HTERT RPE-1 (cell line): ENCODE measurements around the gene HFM1.
"Not testable (repeated sequence)": the region's sequence is repeated elsewhere in the genome, so short reads cannot be mapped to it uniquely, and the experiment has no call there.

Experiments
- in situ Hi-C: fragments of 300-500 bp; cut with MboI; formaldehyde crosslinking; loops from 4 replicates; pipeline ENCODE4 v1.14.3; 2020; ENCODE audit warnings: low sequenced_read_pairs

HFM1 gene

DNA sequence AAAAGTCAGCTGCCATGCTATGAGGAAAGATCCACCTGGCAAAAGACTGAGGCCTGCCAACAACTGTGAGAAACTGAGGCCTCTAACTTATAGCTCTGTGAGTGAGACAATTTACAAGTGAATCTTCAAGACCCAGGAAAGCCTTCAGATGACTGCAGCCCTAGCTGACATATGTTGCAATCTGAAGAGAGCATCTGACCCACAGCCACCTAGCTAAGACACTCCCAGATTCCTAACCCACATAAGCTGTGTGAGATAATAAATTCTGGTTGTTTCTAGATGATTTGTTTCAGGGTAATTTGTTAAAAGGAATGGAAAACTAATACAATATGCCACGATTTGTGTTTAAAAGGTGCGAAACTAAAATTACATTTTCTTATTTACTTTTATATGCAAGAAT is 55.1 kb downstream of the HFM1 start:
- in situ Hi-C loops, result no loop called here

DNA sequence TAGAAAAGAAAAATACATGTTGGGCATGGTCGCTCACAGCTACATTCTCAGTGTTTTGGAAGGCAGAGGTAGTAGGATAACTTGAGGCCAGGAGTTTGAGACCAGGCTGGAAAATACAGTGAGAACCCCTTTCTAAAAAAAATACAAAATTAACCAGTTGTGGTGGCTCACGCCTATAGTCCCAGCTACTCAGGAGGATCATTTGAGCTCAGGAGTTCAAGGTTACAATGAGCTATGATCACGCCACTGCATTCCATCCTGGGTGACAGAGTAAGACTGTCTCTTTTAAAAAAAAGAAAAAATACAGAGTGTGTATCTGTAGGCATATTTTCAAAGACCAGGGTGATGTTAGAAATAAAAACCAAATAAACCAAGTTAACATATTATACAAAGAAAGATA is 57.8 kb downstream of the HFM1 start:
- in situ Hi-C loops, result no loop called here

DNA sequence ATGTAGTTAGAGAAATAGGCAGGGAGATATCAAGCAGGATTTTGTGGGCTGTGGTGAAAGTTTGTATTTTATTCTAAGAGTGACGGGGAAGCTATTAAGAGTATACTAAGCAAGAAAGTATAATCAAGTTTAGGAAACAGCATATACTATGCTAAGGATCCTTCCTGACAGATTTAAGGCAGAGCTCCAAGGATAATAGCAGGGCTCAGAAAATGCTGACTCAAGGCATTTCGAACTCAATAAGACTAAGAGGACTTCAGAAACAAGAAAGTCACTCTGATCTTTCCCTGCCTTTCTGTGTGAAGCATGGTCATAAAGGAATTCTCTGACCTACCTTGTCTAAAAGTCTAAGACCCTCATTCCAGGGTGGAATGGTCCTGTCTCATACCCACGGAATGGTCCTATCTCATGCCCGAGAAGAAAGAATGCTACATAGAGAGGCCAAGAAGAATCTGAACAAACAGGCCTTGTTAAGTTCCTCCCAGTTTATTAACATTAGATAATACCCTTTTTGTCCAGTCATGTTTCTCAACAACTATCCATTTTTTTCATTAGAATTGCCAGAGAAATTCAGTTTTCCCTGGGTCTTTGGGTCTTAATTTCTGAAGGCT is 59.1 kb downstream of the HFM1 start:
- in situ Hi-C loops, result no loop called here

DNA sequence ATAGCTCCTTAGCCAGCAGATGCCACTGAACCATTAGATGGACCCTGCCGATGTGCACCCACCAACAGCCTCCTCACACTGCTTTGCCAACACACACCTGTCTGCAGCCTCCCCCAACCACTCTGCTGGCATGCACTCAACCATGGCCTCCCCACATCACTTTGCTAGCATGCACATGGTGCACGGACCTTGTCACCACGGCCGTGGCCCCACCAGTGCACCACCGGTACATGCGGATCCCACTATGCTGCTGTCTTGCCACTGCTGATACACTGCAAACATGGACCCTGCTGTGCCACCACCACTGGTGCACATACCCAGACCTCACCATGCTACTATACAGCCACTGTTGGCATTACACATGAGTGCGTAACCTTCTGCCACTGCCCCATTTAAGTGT is 66.1 kb downstream of the HFM1 start:
- in situ Hi-C loops, result no loop called here

DNA sequence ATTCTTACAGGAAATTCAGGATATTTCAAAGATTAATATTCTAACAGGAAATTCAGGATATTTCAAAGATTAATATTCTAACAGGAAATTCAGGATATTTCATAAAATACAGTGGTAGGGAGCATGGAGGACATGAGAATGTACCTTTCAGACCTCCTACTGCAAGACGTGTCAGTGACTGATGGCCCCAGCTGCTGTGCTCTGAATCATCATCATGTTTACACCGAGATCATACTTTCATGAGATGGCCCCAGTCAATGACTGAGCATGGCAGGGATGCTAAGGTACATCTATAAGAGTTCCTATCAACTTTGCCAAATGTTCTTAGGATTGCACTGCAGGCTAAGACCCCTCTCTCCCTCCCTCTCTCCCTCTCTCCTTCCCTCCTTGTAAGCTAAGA is 69.0 kb downstream of the HFM1 start:
- in situ Hi-C loops, result no loop called here

DNA sequence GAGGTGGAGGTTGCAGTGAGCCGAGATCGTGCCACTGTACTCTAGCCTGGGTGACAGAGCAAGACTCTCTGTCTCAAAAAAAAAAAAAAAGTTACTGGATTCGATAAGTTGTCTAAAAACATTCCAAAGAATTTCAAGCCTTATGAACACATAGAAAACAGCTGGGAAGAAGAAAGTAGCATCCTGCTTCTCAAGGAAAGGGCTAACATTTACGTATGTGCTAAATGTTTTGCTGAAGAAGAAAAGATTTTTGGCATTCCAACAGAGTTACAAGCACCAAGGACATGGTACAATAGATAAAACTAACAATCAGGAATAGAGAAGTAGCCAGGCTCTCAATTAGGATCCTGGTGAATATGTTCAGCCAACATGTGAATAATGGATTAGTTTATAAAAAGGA is 69.8 kb downstream of the HFM1 start:
- in situ Hi-C loops, result no loop called here

DNA sequence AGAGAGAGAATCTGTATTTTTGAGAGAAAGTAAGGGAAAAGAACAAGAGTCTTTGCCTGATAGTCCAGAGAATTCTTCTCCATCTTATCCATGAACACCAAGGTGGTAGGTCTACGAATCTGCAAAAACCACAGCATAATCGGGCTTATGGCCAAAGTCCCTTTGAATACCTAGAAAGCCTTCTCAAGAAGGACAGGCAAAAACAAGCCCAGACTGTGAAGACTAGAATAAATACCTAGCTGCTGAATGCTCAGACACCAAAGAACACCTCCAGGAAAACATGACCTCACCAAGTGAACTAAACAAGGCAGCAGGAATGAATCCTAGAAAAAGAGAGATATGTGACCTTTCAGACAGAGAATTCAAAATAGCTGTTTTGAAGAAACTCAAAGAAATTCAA is 79.2 kb downstream of the HFM1 start:
- in situ Hi-C loops, result no loop called here

DNA sequence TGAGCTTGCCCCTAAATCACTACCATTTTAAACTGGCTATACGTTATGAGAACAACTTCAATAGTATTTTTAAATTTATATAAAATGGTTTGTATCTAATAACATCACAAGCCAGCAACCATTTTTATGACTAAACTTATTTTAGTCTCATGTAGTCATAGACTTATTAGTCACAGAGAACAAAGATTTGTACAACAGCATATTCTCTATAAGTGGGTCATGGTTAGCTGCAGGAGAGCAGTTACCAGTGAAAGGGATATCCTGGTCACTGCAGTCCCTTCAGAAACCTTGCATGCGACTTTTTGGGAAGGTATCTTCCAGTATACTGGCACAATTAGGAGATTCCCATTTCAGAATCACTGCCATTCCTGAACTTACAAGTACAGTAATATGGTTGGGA is 90.0 kb downstream of the HFM1 start:
- in situ Hi-C loops, result no loop called here

DNA sequence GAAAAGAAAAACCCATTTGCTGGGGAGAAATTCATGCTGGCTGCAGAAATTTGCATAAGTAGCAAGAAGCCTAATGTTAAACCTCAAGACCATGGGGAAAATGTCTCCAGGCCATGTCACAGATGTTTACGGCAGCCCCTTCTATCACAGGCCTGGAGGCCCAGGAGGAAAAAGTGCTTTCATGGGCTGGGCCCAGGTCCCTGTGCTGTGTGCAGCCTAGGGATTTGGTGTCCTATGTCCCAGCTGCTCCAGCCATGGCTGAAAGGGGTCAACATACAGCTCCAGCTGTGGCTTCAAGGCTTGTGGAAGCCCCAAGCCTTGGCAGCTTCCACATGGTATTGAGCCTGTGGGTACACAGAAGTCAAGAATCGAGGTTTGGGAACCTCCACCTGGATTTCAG is 93.0 kb downstream of the HFM1 start:
- in situ Hi-C loops, result no loop called here

DNA sequence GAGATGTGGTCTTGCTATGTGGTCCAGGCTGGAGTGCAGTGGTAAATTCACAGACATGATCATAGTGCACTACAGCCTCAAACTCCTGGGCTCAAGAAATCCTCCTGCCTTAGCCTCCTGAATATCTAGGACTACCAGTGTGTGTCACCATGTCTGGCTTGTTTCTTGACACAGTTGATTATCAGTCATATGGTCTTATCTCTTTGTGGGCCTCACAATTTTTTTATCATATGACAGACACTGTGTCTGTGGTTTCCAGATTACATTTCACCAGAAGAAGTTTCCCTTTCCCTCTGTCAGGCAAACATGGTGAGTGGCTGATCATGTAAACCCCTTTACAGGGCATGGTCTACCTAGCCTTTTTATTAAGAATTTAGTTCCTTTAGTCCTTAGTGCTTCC is 96.1 kb downstream of the HFM1 start:
- in situ Hi-C loops, result no loop called here

DNA sequence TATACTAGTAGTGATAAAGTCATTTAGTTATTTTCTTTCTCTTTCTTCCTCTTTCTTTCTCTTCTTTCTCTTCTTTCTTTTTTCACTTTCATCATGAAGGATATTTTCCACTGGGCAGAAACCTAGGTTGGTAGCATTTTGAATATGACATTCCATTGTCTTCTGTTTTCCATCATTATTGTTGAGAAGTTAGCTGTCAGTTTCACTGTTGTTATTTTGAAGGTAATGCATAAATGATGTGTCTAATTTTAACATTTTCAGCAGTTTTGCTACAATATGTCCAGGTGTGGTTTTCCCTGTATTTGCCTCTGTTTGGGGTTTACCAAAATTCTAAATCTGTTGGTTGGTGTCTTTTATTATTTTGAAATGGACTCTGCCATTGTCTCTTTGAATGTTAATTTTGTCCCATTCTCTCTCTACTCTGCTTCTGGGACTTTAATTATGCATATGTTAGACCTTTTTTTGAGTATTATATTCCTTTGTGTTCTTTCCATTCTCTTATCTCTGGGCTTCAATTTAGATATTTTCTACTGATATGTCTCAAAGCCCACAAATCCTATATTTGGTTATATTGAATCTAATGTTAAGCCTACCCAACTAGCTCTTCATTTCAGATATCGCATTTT is 96.7 kb downstream of the HFM1 start:
- in situ Hi-C loops, result no loop called here

DNA sequence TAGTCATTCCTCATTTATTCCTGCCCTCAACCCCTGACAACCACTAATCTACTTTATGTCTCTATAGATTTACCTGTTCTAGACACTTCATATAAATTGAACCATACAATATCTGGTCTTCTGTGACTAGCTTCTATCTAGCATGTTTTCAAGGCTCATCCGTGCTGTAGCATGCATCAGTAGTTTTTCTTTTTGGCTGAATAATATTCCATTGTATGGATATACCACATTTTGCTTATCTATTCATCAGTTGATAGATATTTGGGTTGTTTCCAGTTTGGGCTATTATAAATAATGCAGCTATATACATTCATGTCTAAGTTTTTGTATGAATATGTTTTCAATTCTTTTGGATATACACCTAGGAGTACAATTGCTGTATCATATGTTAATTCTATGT is 101.5 kb downstream of the HFM1 start:
- in situ Hi-C loops, result no loop called here

DNA sequence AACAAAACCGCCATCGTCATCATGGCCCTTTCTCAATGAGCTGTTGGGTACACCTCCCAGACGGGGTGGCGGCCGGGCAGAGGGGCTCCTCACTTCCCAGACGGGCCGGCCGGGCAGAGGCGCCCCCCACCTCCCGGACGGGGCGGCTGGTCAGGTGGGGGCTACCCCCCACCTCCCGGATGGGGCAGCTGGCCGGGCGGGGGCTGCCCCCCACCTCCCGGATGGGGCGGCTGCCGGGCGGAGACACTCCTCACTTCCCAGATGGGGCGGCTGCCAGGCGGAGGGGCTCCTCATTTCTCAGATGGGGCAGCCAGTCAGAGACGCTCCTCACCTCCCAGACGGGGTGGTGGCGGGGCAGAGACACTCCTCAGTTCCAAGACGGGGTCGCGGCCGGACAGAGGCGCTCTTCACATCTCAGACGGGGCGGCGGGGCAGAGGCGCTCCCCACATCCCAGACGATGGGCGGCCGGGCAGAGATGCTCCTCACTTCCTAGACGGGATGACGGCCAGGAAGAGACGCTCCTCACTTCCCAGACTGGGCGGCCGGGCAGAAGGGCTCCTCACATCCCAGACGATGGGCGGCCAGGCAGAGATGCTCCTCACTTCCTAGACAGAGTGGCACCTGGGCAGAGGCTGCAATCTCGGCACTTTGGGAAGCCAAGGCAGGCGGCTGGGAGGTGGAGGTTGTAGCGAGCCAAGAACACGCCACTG is 115.6 kb downstream of the HFM1 start:
- in situ Hi-C loops, result not testable (repeated sequence)

DNA sequence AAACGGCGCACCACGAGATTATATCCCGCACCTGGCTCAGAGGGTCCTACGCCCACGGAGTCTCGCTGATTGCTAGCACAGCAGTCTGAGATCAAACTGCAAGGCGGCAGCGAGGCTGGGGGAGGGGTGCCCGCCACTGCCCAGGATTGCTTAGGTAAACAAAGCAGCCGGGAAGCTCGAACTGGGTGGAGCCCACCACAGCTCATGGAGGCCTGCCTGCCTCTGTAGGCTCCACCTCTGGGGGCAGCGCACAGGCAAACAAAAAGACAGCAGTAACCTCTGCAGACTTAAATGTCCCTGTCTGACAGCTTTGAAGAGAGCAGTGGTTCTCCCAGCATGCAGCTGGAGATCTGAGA is 117.7 kb downstream of the HFM1 start:
- in situ Hi-C loops, result not testable (repeated sequence)

DNA sequence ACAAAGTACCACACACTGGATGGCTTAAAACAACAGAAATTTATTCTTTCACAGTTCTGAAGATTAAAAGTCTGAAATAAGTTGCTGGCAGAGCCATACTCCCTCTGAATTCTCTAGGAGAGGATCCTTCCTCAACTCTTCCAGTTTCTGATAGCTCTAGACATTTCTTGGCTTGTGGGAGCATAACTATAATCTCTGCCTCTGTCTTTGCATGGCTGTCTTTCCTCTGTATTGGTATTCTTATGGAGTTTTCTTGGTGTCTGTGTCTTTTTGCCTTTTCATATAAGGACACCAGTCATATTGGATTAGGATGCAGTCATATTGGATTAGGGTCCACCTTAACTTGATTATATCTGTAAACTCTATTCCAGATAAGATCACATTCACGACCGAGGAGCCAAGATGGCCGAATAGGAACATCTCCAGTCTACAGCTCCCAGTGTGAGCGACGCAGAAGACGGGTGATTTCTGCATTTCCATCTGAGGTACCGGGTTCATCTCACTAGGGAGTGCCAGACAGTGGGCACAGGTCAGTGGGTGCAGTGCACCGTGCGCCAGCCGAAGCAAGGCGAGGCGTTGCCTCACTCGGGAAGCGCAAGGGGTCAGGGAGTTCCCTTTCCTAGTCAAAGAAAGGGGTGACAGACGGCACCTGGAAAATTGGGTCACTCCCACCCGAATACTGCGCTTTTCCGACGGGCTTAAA is 118.2 kb downstream of the HFM1 start:
- in situ Hi-C loops, result not testable (repeated sequence)

DNA sequence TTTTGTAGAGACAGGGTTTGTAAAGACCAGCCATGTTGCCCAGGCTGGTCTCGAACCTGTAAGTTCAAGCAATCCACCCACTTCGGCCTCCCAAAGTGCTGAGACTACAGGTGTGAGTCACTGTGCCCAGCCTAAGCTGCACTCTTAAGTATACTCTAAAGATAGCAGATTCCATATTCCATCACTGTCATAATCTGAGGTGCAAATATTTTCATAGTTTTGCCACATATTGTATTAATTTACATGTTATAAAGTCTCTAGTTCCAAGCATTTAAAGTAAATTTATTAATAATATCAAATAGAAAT is 121.3 kb downstream of the HFM1 start:
- in situ Hi-C loops, result no loop called here

DNA sequence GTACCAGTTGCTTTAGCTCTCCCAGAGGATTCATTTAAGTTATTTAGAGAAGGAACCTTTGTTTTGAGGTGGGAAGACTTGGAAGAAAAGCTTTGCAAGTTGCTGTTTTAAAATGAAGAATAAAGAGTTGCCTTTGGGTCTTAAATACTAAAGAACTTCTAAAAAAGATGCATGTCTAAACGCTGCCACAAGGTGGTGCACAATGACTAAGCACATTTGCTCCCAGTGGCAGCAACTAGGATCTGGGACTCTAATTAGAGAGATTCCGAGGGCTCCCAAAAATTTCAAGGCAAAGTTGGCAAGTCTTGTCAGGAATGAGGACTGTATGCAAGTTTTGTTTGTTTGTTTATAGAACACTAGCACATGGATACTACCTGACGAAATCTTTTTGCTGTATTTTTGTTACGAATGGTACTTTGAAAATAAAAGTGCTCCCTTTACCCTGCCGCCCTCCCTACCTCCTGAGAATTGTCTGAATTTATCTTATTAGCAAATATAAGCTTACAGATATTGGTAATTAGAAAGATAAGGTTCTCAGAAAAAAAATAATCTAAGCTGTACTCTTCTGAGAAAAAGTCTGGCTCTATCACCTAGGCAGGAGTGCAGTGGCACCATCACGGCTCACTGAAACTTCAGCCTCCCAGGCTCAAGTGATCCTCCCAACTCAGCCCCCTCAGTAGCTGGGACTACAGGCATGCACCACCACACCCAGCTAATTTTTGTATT is 121.8 kb downstream of the HFM1 start:
- in situ Hi-C loops, result no loop called here

DNA sequence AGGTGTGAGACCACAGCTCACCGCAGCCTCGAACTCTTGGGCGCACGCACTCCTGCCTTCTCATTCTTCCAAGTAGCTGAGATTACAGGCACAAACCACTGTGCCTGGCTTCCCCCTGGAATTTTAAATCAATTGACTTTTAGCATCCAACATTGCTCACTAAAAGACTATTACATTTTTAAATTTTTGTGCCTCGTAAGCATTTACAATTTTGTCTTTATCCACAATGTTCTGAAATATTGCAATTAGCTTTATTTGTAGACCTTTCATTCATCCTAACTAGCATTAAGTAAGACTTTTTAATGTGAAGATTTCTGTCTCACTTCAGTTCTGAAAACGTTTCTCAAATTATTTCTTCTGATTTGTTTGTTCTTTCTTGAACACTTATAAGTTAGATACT is 122.9 kb downstream of the HFM1 start:
- in situ Hi-C loops, result no loop called here

DNA sequence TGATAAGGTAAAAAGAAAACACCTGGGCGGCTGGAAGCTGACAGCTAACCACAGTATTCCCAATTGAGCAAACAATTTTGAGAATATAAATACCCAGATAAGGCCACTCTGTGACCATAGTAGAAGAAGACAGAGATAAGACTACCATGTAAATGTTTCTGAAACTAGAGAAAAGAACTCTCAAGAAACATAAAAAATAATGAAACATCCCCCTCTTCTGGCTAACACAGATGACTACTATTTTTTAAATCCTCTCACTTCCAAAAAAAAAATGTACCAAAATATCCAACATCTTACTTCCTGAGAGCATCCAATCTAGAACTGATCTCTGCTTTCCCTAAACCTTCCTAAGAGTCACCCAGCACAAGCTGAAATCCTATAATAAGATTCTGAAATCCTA is 125.9 kb downstream of the HFM1 start:
- in situ Hi-C loops, result no loop called here

DNA sequence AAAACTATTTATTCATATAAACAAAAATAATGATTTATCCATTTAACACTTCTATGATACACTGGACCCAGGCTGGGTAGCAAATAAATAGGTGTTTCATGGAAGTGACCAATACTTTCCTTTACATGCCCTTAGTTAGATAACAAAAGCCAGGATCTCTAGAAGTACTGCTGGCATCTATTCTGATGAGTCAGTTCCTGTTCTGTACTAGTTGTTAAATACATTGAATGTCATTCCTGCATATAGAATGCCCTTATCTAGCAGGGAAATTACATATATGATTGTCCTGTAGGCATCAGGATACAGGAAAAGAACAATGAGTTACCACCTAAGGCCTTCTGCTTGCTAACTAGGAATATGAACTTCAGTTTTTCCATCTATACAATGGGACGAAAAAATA is 130.8 kb downstream of the HFM1 start:
- in situ Hi-C loops, result no loop called here

DNA sequence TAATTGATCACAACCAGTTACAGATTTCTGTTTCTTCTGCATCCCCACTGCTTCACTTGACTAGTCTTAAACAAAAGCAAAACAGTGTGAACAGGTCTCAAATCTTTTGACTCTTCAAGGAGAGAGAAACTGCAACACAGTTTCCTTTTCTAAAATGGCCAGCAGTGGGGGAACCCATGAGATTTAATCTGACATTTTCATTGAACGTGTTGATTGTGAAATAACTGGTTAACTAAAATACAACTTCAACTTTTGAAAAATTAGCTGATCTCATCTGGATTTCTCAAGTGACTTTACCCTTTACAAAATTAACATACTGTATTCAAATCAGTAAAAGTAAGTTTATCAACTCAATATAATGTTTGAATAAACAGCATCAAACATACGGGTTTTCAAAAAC is 143.0 kb downstream of the HFM1 start:
- in situ Hi-C loops, result no loop called here

DNA sequence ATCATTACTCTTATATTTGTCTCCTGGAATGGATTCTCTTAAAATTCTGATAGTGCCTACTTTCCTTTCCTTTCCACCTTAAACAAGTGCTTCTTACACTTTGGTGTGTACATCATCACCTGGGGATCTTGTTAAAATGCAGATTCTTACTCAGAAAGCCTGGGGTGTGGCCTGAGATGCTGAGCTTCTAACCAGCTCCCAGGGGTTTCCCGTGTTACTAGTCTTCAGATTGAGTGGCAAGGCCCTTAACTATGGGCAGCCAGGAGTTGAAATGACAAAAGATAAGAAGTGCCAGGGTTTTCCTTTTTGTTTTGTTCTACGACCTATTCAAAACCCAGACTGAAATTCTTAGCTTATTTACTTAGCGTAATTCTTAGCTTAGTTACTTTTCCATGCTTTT is 159.2 kb downstream of the HFM1 start:
- in situ Hi-C loops, result no loop called here
